Activated naive CD8-positive, alpha-beta T cell (primary cell): ENCODE measurements around the gene BCL6.
A peak's percentile ranks its signal among the peaks of the same experiment; 100 is the strongest.

Source experiments
- H3K27ac Mint-ChIP-seq: one replicate; pipeline ENCODE4 v1.8.0; 2021; ENCODE audit warnings: mixed read lengths
- H3K27me3 Mint-ChIP-seq: one replicate; pipeline ENCODE4 v1.8.0; 2021; ENCODE audit warnings: mixed read lengths
- H3K36me3 Mint-ChIP-seq: one replicate; pipeline ENCODE4 v1.8.0; 2021; ENCODE audit warnings: mixed read lengths
- H3K4me1 Mint-ChIP-seq: one replicate; pipeline ENCODE4 v1.8.0; 2021; ENCODE audit warnings: low read depth, mixed read lengths
- H3K4me3 Mint-ChIP-seq: one replicate; pipeline ENCODE4 v1.8.0; 2021; ENCODE audit warnings: mild to moderate bottlenecking, mixed read lengths
- H3K9me3 Mint-ChIP-seq: one replicate; pipeline ENCODE4 v1.8.0; 2021; ENCODE audit warnings: low read depth, mixed read lengths

Gene BCL6

DNA sequence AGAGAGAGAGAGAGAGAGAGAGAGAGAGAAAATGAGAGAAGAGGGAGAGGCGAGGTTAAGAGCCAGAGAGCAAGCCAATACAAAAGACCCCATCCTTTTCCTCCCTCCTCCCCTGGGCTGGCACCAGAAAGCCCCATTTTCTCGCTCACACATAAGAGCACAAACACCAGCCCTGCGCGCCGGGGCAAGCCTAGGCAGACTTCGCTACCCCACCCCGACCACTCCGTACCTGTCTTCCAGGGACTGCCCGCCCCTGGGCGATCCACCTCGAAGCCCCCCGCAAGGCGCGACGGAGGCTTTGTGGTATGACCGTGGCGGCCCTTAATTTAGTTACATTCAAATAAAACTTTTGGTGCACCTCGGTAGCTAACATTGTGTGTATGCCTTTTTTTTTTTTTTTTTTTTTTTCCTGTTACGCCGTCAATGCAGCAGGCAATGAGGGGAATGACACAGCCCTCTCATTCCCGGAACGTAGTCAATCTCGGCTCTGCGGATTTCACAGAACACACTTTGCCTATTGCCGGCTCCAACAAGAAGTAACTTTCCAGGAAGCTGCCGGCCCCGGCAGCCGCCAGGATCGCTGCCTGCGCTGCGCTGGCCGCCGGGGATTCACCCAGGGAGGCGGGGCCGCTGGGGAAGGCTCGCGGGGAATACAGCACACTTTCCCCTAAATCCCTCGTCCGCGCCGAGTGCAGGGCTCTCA is 7.7 kb downstream of the BCL6 start:
- Mint-ChIP-seq H3K4me1 (peaks cover 43% of the 10 kb centered on the region), H3K36me3 (no peaks in the 10 kb centered on the region), H3K27ac (peak overlapping the region; percentile 88), H3K9me3 (no peaks in the 10 kb centered on the region), H3K4me3 (peak overlapping the region; percentile 98), H3K27me3 (no peaks in the 10 kb centered on the region)

DNA sequence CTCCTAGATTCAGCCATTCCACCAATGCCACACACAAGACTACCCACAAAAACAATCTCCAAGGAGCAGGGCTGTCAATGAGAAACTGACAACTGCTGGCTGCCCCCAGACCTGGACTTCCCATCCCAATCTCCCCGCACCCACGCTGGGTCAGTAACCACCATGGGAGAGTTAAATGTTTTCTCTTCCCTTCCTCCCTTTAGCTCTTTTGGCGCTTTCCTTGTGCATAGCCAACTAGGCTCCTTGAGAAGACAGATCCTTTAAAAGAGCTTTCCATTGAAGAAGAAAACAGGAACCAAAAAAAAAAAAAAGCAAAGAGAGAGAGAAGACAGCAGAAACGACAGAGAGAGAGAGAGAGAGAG is 8.3 kb downstream of the BCL6 start:
- Mint-ChIP-seq H3K4me1 (peaks cover 37% of the 10 kb centered on the region), H3K4me3 (peak overlapping the region; percentile 98)

GRCh38 chr3:187736418-187736871 is 8.8 kb downstream of the BCL6 start:
- H3K9me3 Mint-ChIP-seq, result no peaks in the 10 kb centered on the region
- H3K27ac Mint-ChIP-seq, result no peak overlapping the region
- peaks cover 2% of the 10 kb centered on the region for H3K36me3 Mint-ChIP-seq
- H3K4me3 Mint-ChIP-seq, result peak overlapping the region; percentile 98
- H3K4me1 Mint-ChIP-seq, result peaks cover 32% of the 10 kb centered on the region
- no peaks in the 10 kb centered on the region for H3K27me3 Mint-ChIP-seq

More for the DNA sequence above, 8.3 kb downstream of the BCL6 start:
- Mint-ChIP-seq H3K9me3 (no peaks in the 10 kb centered on the region), H3K36me3 (no peaks in the 10 kb centered on the region), H3K27me3 (no peaks in the 10 kb centered on the region), H3K27ac (peak overlapping the region; percentile 88)

DNA sequence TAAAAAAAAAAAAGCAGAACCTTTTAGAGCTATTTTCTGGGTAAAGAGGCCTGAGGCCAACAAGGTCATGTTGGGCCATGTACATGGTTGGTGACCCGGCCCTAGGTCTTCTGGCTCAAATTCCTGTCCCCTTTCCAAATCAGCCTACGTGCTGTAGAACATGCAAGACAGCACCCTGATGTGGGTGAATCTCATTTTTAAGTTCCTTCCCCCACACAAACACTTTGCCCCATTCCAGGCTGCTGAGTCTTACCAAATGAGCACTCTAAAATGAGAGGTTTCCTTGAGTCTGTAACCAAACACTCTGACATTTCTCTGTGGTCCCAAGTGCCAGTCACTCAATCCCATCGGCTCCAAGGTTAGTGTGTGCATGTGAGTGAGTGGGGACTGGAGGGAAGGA is 9.4 kb downstream of the BCL6 start:
- Mint-ChIP-seq H3K36me3 (peaks cover 4% of the 10 kb centered on the region), H3K9me3 (no peaks in the 10 kb centered on the region), H3K4me3 (peak overlapping the region; percentile 14), H3K27ac (peak overlapping the region; percentile 13), H3K4me1 (peaks cover 28% of the 10 kb centered on the region), H3K27me3 (no peaks in the 10 kb centered on the region)

GRCh38 chr3:187735383-187735782 is 9.9 kb downstream of the BCL6 start:
- Mint-ChIP-seq H3K4me1 (peaks cover 24% of the 10 kb centered on the region), H3K27me3 (no peaks in the 10 kb centered on the region), H3K9me3 (no peaks in the 10 kb centered on the region), H3K27ac (no peak overlapping the region), H3K36me3 (peaks cover 4% of the 10 kb centered on the region), H3K4me3 (no peak overlapping the region)

GRCh38 chr3:187734841-187735240 is 10.4 kb downstream of the BCL6 start:
- H3K4me3 Mint-ChIP-seq, result no peak overlapping the region
- H3K9me3 Mint-ChIP-seq, result no peaks in the 10 kb centered on the region
- H3K27ac Mint-ChIP-seq, result no peak overlapping the region
- peaks cover 20% of the 10 kb centered on the region for H3K4me1 Mint-ChIP-seq
- no peaks in the 10 kb centered on the region for H3K27me3 Mint-ChIP-seq
- peaks cover 4% of the 10 kb centered on the region for H3K36me3 Mint-ChIP-seq

DNA sequence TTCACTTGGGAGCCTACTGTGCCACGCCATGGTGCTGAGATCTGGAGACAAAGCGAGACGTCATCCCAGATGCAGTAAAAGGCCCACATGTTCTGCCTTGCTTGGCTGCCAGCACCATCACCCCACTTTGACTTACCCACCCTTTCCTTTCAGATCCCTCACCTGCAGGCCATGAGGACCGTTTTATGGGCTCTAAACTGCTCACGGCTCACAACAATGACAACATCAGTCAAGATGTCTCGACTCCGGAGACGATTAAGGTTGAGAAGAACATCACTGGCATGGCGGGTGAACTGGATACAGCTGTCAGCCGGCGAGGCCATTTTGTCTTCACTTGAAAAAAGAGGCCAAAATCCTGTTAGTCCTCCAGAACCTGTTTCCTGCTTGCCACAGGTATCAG is 11.9 kb downstream of the BCL6 start:
- peaks cover 7% of the 10 kb centered on the region for H3K36me3 Mint-ChIP-seq
- no peaks in the 10 kb centered on the region for H3K9me3 Mint-ChIP-seq
- H3K27me3 Mint-ChIP-seq, result no peaks in the 10 kb centered on the region
- no peak overlapping the region for H3K4me3 Mint-ChIP-seq
- H3K4me1 Mint-ChIP-seq, result peaks cover 11% of the 10 kb centered on the region
- H3K27ac Mint-ChIP-seq, result no peak overlapping the region

DNA sequence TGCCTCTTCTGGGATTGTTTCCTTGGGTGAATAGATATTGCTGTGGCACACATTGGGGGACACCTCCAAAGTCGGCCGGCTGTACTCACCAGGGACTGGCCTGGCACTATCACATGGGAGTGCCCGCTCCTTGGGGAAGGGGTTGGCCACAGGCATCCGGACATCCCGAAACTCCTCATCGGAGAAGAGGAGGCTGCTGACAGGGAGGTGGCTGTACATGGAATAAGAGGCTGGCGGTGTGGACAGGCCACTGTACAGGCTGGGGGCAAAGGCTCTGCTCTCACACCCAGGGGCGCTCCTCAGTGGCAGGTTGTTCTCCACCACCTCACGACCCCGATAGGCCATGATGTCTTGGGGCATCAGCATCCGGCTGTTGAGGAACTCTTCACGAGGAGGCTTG is 15.7 kb downstream of the BCL6 start:
- no peaks in the 10 kb centered on the region for H3K4me1 Mint-ChIP-seq
- H3K36me3 Mint-ChIP-seq, result peaks cover 7% of the 10 kb centered on the region
- no peaks in the 10 kb centered on the region for H3K9me3 Mint-ChIP-seq
- no peak overlapping the region for H3K4me3 Mint-ChIP-seq
- no peaks in the 10 kb centered on the region for H3K27me3 Mint-ChIP-seq
- H3K27ac Mint-ChIP-seq, result no peak overlapping the region

GRCh38 chr3:187728940-187729583 is 16.2 kb downstream of the BCL6 start:
- no peak overlapping the region for H3K27ac Mint-ChIP-seq
- H3K4me3 Mint-ChIP-seq, result no peak overlapping the region
- H3K36me3 Mint-ChIP-seq, result peaks cover 9% of the 10 kb centered on the region
- no peaks in the 10 kb centered on the region for H3K9me3 Mint-ChIP-seq
- H3K4me1 Mint-ChIP-seq, result no peaks in the 10 kb centered on the region
- H3K27me3 Mint-ChIP-seq, result no peaks in the 10 kb centered on the region

DNA sequence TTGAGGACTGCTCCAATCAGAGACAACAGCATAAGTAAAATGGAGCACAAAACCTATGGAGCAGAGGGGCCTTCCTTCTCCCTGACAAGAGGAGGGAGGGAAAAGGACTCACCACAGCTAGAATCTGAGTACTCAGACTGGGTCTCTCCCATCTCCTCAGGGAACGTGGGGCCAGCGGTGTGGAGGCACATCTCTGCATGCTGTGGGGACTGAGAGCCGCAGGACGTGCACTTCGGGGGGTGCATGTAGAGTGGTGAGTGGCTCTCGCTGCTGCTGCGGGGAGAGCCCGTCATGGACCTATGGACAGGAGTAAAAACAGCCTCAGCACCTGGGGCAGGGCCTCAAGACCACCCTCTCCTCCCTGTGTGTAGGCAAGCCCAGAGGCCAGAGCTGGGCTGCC is 17.0 kb downstream of the BCL6 start:
- Mint-ChIP-seq H3K4me1 (no peaks in the 10 kb centered on the region), H3K4me3 (no peak overlapping the region), H3K36me3 (peaks cover 14% of the 10 kb centered on the region), H3K9me3 (no peaks in the 10 kb centered on the region), H3K27me3 (no peaks in the 10 kb centered on the region), H3K27ac (no peak overlapping the region)

GRCh38 chr3:187726564-187726963 is 18.7 kb downstream of the BCL6 start:
- Mint-ChIP-seq H3K36me3 (peaks cover 15% of the 10 kb centered on the region), H3K27ac (no peak overlapping the region), H3K9me3 (no peaks in the 10 kb centered on the region), H3K4me3 (no peak overlapping the region), H3K4me1 (no peaks in the 10 kb centered on the region), H3K27me3 (no peaks in the 10 kb centered on the region)

- Mint-ChIP-seq H3K36me3 (peaks cover 12% of the 10 kb centered on the region), H3K4me1 (no peaks in the 10 kb centered on the region), H3K27me3 (no peaks in the 10 kb centered on the region), H3K4me3 (no peak overlapping the region), H3K27ac (no peak overlapping the region), H3K9me3 (no peaks in the 10 kb centered on the region)
Observed at GRCh38 chr3:187725653-187726370, 19.5 kb downstream of the BCL6 start.

DNA sequence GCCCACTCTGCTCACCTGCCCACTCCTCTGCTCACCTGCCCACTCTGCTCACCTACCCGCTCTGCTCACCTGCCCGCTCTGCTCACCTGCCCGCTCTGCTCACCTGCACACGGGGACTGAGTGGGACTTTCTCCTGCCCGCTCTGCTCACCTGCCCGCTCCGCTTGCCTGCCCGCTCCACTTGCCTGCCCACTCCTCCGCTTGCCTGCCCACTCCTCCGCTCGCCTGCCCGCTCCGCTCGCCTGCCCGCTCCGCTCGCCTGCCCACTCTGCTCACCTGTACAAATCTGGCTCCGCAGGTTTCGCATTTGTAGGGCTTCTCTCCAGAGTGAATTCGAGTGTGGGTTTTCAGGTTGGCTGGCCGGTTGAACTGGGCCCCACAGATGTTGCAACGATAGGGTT is 20.0 kb downstream of the BCL6 start:
- peaks cover 12% of the 10 kb centered on the region for H3K36me3 Mint-ChIP-seq
- no peak overlapping the region for H3K4me3 Mint-ChIP-seq
- H3K4me1 Mint-ChIP-seq, result no peaks in the 10 kb centered on the region
- H3K9me3 Mint-ChIP-seq, result no peaks in the 10 kb centered on the region
- H3K27me3 Mint-ChIP-seq, result no peaks in the 10 kb centered on the region
- no peak overlapping the region for H3K27ac Mint-ChIP-seq

DNA sequence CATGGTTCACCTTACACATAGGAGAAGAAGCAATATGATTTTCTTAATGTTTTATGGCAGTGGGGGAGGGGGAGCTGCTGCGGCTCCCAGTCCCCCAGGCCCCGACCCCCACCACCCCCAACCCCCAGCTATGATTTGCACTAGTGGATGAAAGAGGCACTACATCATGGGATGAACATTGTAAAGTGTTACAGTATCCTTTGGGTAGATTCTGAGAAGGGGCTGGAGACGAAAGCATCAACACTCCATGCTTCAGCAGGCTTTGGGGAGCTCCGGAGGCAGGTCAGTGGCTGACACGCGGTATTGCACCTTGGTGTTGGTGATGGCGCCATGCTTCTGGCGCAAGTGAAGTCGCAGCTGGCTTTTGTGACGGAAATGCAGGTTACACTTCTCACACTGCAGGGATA is 23.1 kb downstream of the BCL6 start:
- Mint-ChIP-seq H3K27me3 (no peaks in the 10 kb centered on the region), H3K4me3 (no peak overlapping the region), H3K36me3 (peaks cover 9% of the 10 kb centered on the region), H3K27ac (no peak overlapping the region), H3K9me3 (no peaks in the 10 kb centered on the region), H3K4me1 (no peaks in the 10 kb centered on the region)

DNA sequence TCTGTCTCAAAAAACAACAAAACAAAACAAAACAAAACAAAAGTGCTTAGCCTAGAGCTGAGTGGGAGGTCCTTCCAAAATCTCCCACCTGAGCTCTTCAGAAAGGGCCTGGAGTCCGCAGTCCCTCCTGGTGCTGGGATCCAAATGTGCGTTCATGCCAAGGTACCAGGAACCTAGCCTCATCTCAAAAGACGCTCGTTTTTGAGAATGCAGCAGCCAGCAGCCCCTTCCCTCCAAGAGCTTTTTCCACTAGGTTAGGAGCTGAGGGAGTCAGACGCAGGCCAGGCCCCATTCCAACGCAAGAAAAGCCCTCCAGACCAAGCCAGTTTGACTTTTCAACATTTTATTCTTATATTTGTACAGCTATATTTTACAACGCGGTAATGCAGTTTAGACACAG is 24.2 kb downstream of the BCL6 start:
- Mint-ChIP-seq H3K27me3 (no peaks in the 10 kb centered on the region), H3K4me1 (no peaks in the 10 kb centered on the region), H3K27ac (no peak overlapping the region), H3K36me3 (peaks cover 9% of the 10 kb centered on the region), H3K4me3 (no peak overlapping the region), H3K9me3 (no peaks in the 10 kb centered on the region)
